AG10803 (cell line): ENCODE results near the gene ST6GALNAC3.

Experiments
- DNase-seq: peaks from one replicate; pipeline ENCODE4 v3.0.0; 2010; ENCODE audit warnings: low read depth
- H3K4me3 ChIP-seq: 2 replicates; pipeline ENCODE4 v1.5.1; 2011; ENCODE audit warnings: mild to moderate bottlenecking, low read length, control low read depth
- TF ChIP-seq, protein P1 (sequence below): conservative IDR thresholded peaks from 2 replicates; pipeline ENCODE4 v1.5.1; 2011; ENCODE audit warnings: mild to moderate bottlenecking, low read length, control low read depth, inconsistent platforms

ST6GALNAC3 gene

DNA sequence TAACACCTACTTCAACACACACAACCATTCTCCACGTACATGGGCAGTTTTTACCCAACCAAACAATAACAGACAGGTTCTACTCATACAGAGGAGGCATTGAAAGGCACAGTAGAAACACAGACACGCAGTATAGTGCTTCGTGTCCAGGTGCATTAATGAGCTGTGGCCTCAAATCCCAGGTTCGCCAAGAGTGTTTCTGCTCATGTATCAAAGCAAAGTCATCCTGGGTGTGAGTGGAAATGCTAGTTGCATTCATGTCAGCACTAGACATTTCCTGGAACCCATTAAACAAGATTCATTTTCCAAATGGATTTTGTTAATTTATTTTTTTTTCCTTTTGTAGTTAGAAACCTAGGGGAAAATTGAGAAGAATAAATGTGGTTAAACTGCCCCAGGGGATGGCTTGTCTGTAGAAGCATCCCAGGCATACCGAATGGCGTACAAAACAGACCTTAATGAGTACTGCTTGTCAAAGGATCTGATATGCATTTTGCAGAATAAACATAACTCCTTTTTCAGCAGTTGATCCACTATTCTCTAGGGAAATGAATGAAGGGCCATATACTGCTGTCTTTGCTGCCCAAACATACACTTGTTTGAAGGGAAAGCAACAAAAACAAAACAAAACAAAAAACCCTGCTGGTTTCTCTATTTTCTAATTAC, 494.2 kb downstream of the ST6GALNAC3 start:
- TF ChIP-seq, protein P1, sequence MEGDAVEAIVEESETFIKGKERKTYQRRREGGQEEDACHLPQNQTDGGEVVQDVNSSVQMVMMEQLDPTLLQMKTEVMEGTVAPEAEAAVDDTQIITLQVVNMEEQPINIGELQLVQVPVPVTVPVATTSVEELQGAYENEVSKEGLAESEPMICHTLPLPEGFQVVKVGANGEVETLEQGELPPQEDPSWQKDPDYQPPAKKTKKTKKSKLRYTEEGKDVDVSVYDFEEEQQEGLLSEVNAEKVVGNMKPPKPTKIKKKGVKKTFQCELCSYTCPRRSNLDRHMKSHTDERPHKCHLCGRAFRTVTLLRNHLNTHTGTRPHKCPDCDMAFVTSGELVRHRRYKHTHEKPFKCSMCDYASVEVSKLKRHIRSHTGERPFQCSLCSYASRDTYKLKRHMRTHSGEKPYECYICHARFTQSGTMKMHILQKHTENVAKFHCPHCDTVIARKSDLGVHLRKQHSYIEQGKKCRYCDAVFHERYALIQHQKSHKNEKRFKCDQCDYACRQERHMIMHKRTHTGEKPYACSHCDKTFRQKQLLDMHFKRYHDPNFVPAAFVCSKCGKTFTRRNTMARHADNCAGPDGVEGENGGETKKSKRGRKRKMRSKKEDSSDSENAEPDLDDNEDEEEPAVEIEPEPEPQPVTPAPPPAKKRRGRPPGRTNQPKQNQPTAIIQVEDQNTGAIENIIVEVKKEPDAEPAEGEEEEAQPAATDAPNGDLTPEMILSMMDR, result no peak

GRCh38 chr1:76571248-76571647, 496.7 kb downstream of the ST6GALNAC3 start:
- no peak overlapping the region for H3K4me3 ChIP-seq
- no peak for DNase-seq
- TF ChIP-seq, protein P1, result no peak

More for the DNA sequence above, 494.2 kb downstream of the ST6GALNAC3 start:
- no peak for DNase-seq
- H3K4me3 ChIP-seq, result no peak overlapping the region

GRCh38 chr1:76572229-76572628, 497.7 kb downstream of the ST6GALNAC3 start:
- TF ChIP-seq, protein P1, result no peak
- no peak for DNase-seq
- H3K4me3 ChIP-seq, result no peak overlapping the region

GRCh38 chr1:76576876-76577524, 502.5 kb downstream of the ST6GALNAC3 start:
- TF ChIP-seq, protein P1, result no peak
- DNase-seq, result no peak
- H3K4me3 ChIP-seq, result no peak overlapping the region

GRCh38 chr1:76577525-76578185, 503.1 kb downstream of the ST6GALNAC3 start:
- TF ChIP-seq, protein P1, result no peak
- DNase-seq, result no peak

GRCh38 chr1:76580206-76580605, 505.7 kb downstream of the ST6GALNAC3 start:
- TF ChIP-seq, protein P1, result no peak
- no peak overlapping the region for H3K4me3 ChIP-seq
- DNase-seq, result no peak

More at GRCh38 chr1:76577525-76578185, 503.1 kb downstream of the ST6GALNAC3 start:
- no peak overlapping the region for H3K4me3 ChIP-seq
